IMR-90 (cell line): ENCODE results near the gene FAM229A. TPM values are rescaled to one million over a fixed set of nuclear protein-coding genes. Genes with fewer than 3 reads are reported as not detected.

ENCODE experiments used
- ATAC-seq: fragments of 200-7000 bp; cut with Tn5 transposase; 2 replicates; pipeline ENCODE4 v1.9.1; 2020; ENCODE audit warnings: low read depth, mild to moderate bottlenecking, moderate library complexity
- BruUV-seq: library from RNA; stranded (reverse); fragments of 400-500 nt; replicated peaks from 2 replicates; lab custom pipeline; 2021; lab: Mats Ljungman, UMichigan
- CTCF ChIA-PET: fragments of 300-600 bp; formaldehyde crosslinking; extraction: SDS; loops from one replicate; lab custom pipeline; 2021; ENCODE audit warnings: antibody characterized with exemption; lab: Yijun Ruan, JAX
- POLR2A ChIA-PET: fragments of 300-600 bp; sonication (Branson Sonifier 250); formaldehyde crosslinking; loops from one replicate; lab custom pipeline; 2022; ENCODE audit warnings: antibody characterized with exemption; ENCODE audit not compliant: unreplicated experiment; lab: Charles Lee
- DNase-seq: peaks from one replicate; pipeline ENCODE4 v3.0.0; 2013
- H2AFZ ChIP-seq: replicated peaks from 2 replicates; pipeline ENCODE3; 2013; ENCODE audit warnings: low read length, mild to moderate bottlenecking; ENCODE audit not compliant: poor library complexity
- H2AK5ac ChIP-seq: 2 replicates; pipeline ENCODE4 v1.6.1; 2013; ENCODE audit warnings: low read depth, low read length, inconsistent platforms
- H2AK9ac ChIP-seq: replicated peaks from 2 replicates; pipeline ENCODE3; 2013; ENCODE audit warnings: mild to moderate bottlenecking, low read depth, low read length, moderate library complexity; ENCODE audit not compliant: poor library complexity
- H2BK120ac ChIP-seq: 2 replicates; pipeline ENCODE4 v1.6.1; 2013; ENCODE audit warnings: low read depth, low read length, inconsistent platforms
- H2BK15ac ChIP-seq: 3 replicates; pipeline ENCODE4 v1.6.1; 2013; ENCODE audit warnings: low read depth, low read length, inconsistent platforms
- H2BK20ac ChIP-seq: 2 replicates; pipeline ENCODE4 v1.6.1; 2013; ENCODE audit warnings: low read depth, mild to moderate bottlenecking, inconsistent platforms, low read length, moderate library complexity
- H2BK5ac ChIP-seq: 2 replicates; pipeline ENCODE4 v1.6.1; 2013; ENCODE audit warnings: mild to moderate bottlenecking, low read depth, low read length, inconsistent platforms; ENCODE audit not compliant: poor library complexity, severe bottlenecking
- H3K14ac ChIP-seq: replicated peaks from 2 replicates; pipeline ENCODE4 v1.6.1; 2013; ENCODE audit warnings: low read depth, low read length, inconsistent platforms
- H3K18ac ChIP-seq: 2 replicates; pipeline ENCODE4 v1.6.1; 2013; ENCODE audit warnings: low read depth, low read length, control low read depth
- H3K23ac ChIP-seq: 2 replicates; pipeline ENCODE4 v1.6.1; 2013; ENCODE audit warnings: low read depth, low read length, inconsistent platforms
- H3K27ac ChIP-seq: 2 replicates; pipeline ENCODE4 v1.5.1; 2013; ENCODE audit warnings: mild to moderate bottlenecking, control low read depth, low read length; ENCODE audit not compliant: insufficient read depth
- H3K27me3 ChIP-seq: 2 replicates; pipeline ENCODE4 v1.6.1; 2013; ENCODE audit warnings: low read length; ENCODE audit not compliant: control insufficient read depth, insufficient read depth
- H3K36me3 ChIP-seq: 2 replicates; pipeline ENCODE4 v1.6.1; 2013; ENCODE audit warnings: low read length, mixed read lengths; ENCODE audit not compliant: control insufficient read depth, insufficient read depth
- H3K4ac ChIP-seq: 2 replicates; pipeline ENCODE4 v1.6.1; 2013; ENCODE audit warnings: low read depth, low read length, inconsistent platforms
- H3K4me1 ChIP-seq: 2 replicates; pipeline ENCODE4 v1.6.1; 2013; ENCODE audit warnings: low read length, mixed read lengths; ENCODE audit not compliant: control insufficient read depth, insufficient read depth
- H3K4me2 ChIP-seq: 2 replicates; pipeline ENCODE4 v1.6.1; 2013; ENCODE audit warnings: low read depth, mild to moderate bottlenecking, control low read depth, low read length, moderate library complexity
- H3K4me3 ChIP-seq: 2 replicates; pipeline ENCODE4 v1.5.1; 2013; ENCODE audit warnings: low read depth, mild to moderate bottlenecking, control low read depth, low read length, moderate library complexity; ENCODE audit not compliant: insufficient read depth
- H3K56ac ChIP-seq: 2 replicates; pipeline ENCODE4 v1.6.1; 2013; ENCODE audit warnings: low read length, inconsistent platforms; ENCODE audit not compliant: insufficient read depth; ENCODE audit errors: extremely low read depth
- H3K79me1 ChIP-seq, 2 experiments: 2 replicates each; pipeline ENCODE4 v1.6.1; 2013; ENCODE audit warnings: low read length in 2 of 2, inconsistent platforms in 1 of 2, low read depth in 1 of 2
- H3K9ac ChIP-seq: 2 replicates; pipeline ENCODE4 v1.6.1; 2013; ENCODE audit warnings: low read depth, low read length, control low read depth
- H3K9me1 ChIP-seq: 2 replicates; pipeline ENCODE4 v1.6.1; 2013; ENCODE audit warnings: low read length, inconsistent platforms; ENCODE audit not compliant: insufficient read depth
- H3K9me3 ChIP-seq: 2 replicates; pipeline ENCODE4 v1.6.1; 2013; ENCODE audit warnings: low read length; ENCODE audit not compliant: control insufficient read depth, insufficient read depth
- H4K20me1 ChIP-seq: 2 replicates; pipeline ENCODE4 v1.6.1; 2013; ENCODE audit warnings: low read length, inconsistent platforms; ENCODE audit not compliant: insufficient read depth
- H4K5ac ChIP-seq: 2 replicates; pipeline ENCODE4 v1.6.1; 2013; ENCODE audit warnings: mild to moderate bottlenecking, low read depth, low read length, control low read depth
- H4K8ac ChIP-seq, 2 experiments: 2 replicates each; pipeline ENCODE4 v1.6.1; 2013; ENCODE audit warnings: low read depth in 2 of 2, low read length in 2 of 2, control low read depth in 1 of 2, inconsistent platforms in 1 of 2
- H4K91ac ChIP-seq: 2 replicates; pipeline ENCODE4 v1.6.1; 2013; ENCODE audit warnings: low read depth, low read length, inconsistent platforms; ENCODE audit not compliant: insufficient read depth
- BHLHE40 ChIP-seq: fragments of 150-350 bp; IDR thresholded peaks from 2 replicates; pipeline ENCODE4 v1.6.1; 2016; ENCODE audit warnings: mild to moderate bottlenecking, low read depth, low read length
- CHD1 ChIP-seq: IDR thresholded peaks from 2 replicates; pipeline ENCODE4 v1.6.1; 2012; ENCODE audit warnings: low read depth, low read length, improper control_type of control experiment
- CTCF ChIP-seq: conservative IDR thresholded peaks from 2 replicates; pipeline ENCODE4 v1.5.1; 2012; ENCODE audit warnings: mild to moderate bottlenecking, low read depth, low read length, improper control_type of control experiment
- ELK1 ChIP-seq: fragments of 150-350 bp; IDR thresholded peaks from 2 replicates; pipeline ENCODE4 v1.6.1; 2016; ENCODE audit warnings: low read depth, mild to moderate bottlenecking, low read length, moderate library complexity, borderline replicate concordance
- FOS ChIP-seq: fragments of 150-350 bp; IDR thresholded peaks from 2 replicates; pipeline ENCODE4 v1.6.1; 2016; ENCODE audit warnings: low read depth, low read length
- MAFK ChIP-seq: IDR thresholded peaks from 2 replicates; pipeline ENCODE4 v1.6.1; 2012; ENCODE audit warnings: low read depth, low read length, improper control_type of control experiment
- MAZ ChIP-seq: IDR thresholded peaks from 2 replicates; pipeline ENCODE4 v1.6.1; 2012; ENCODE audit warnings: low read depth, mild to moderate bottlenecking, low read length, improper control_type of control experiment, moderate library complexity, borderline replicate concordance
- MXI1 ChIP-seq: IDR thresholded peaks from 2 replicates; pipeline ENCODE4 v1.6.1; 2012; ENCODE audit warnings: low read depth, mild to moderate bottlenecking, low read length, moderate library complexity, borderline replicate concordance
- NFE2L2 ChIP-seq: fragments of 150-350 bp; IDR thresholded peaks from 2 replicates; pipeline ENCODE4 v1.6.1; 2016; ENCODE audit warnings: low read depth, mild to moderate bottlenecking, low read length
- POLR2A ChIP-seq: IDR thresholded peaks from 2 replicates; pipeline ENCODE4 v1.6.1; 2012; ENCODE audit warnings: mild to moderate bottlenecking, low read depth, low read length
- RAD21 ChIP-seq: IDR thresholded peaks from 2 replicates; pipeline ENCODE4 v1.6.1; 2012; ENCODE audit warnings: low read length, improper control_type of control experiment
- RCOR1 ChIP-seq: IDR thresholded peaks from 2 replicates; pipeline ENCODE4 v1.6.1; 2012; ENCODE audit warnings: mild to moderate bottlenecking, low read length, improper control_type of control experiment; ENCODE audit not compliant: insufficient replicate concordance
- RFX5 ChIP-seq: IDR thresholded peaks from 2 replicates; pipeline ENCODE4 v1.8.0; 2012; ENCODE audit warnings: low read depth, mild to moderate bottlenecking, low read length, moderate library complexity
- SMC3 ChIP-seq: fragments of 150-350 bp; IDR thresholded peaks from 2 replicates; pipeline ENCODE4 v1.6.1; 2016; ENCODE audit warnings: low read depth, mild to moderate bottlenecking, antibody characterized with exemption, low read length, moderate library complexity
- USF2 ChIP-seq: fragments of 150-350 bp; IDR thresholded peaks from 2 replicates; pipeline ENCODE4 v1.6.1; 2017; ENCODE audit warnings: mild to moderate bottlenecking, antibody characterized with exemption, low read length, low read depth
- WGBS, 2 experiments: methylation state at CpG; one replicate each; pipeline versions ENCODE4 v1.1.5 to v1.1.7; 2013; ENCODE audit warnings: missing lambda C conversion rate in 2 of 2; ENCODE audit not compliant: insufficient read length in 1 of 2; ENCODE audit errors: extremely low coverage in 2 of 2; 5-methylcytosine and 5-hydroxymethylcytosine counted together
- dilution Hi-C: fragments of 300-500 bp; cut with HindIII; formaldehyde crosslinking; loops from one replicate; pipeline ENCODE4 v1.14.3; 2018; ENCODE audit warnings: low sequenced_read_pairs; ENCODE audit not compliant: unreplicated experiment
- in situ Hi-C: fragments of 300-500 bp; cut with MboI; formaldehyde crosslinking; loops from 3 replicates; pipeline ENCODE4 v1.14.3; 2019; ENCODE audit warnings: low sequenced_read_pairs, inconsistent platforms, mixed read lengths
- intact Hi-C: fragments of 100-400 bp; cut with micrococcal nuclease; formaldehyde crosslinking; loops from 2 replicates; pipeline ENCODE4 v1.10.0; 2022
- polyA plus RNA-seq, 3 experiments: library from polyadenylated mRNA; depleted of rRNA; stranded (reverse); fragments of >200 nt; gene quantifications; 2 replicates each; pipeline ENCODE4 v1.2.3, GENCODE V29; 2012; ENCODE audit warnings: low replicate concordance in 1 of 3
- total RNA-seq: library from RNA; depleted of rRNA; stranded (reverse); fragments of >200 nt; gene quantifications from 2 replicates; pipeline ENCODE4 v1.2.3, GENCODE V29; 2012

The FAM229A gene
- total and polyA plus RNA-seq, 2 of the 4 experiments (the other 2 are of a cell fraction), result 0.36 to 4.3 TPM

GRCh38 chr1:32337855-32338636 lies 24.2 kb downstream of the FAM229A start:
- no peak for ATAC-seq

More at GRCh38 chr1:32337855-32338636, 24.2 kb downstream of the FAM229A start:
- H3K4me1 ChIP-seq, result peaks cover 5% of the 10 kb centered on the region
- H2BK120ac ChIP-seq, result no peak overlapping the region
- H3K14ac ChIP-seq, result peak overlapping the region; percentile 58
- H4K91ac ChIP-seq, result no peak overlapping the region
- no peak overlapping the region for H2BK5ac ChIP-seq
- no peaks in the 10 kb centered on the region for H3K27me3 ChIP-seq
- dilution Hi-C loops (no loop called here), in situ Hi-C loops (no loop called here), intact Hi-C loops (loop anchor here (5.0 kb wide), 1 partner anchor 54 kb away; the partner anchor contains the start of gene BSDC1)
- no peaks in the 10 kb centered on the region for H3K9me3 ChIP-seq
- no peak overlapping the region for H3K27ac ChIP-seq
- peak; percentile 31 for DNase-seq
- CTCF ChIA-PET, result no interaction called here
- peaks cover 12 to 25% of the 10 kb centered on the region in 2 experiments; a peak in 3 of 4 replicates for H3K79me1 ChIP-seq
- no peak overlapping the region for H3K4me3 ChIP-seq
- no peak overlapping the region for H2BK20ac ChIP-seq
- no peak overlapping the region for H4K8ac ChIP-seq
- TF ChIP-seq SMC3, result no peak
- no peak for TF ChIP-seq ELK1
- TF ChIP-seq USF2, result no peak
- no peak for TF ChIP-seq MAZ
- TF ChIP-seq MXI1, result no peak
- TF ChIP-seq POLR2A, result no peak
- TF ChIP-seq CHD1, result no peak
- TF ChIP-seq RAD21, result no peak
- TF ChIP-seq MAFK, result no peak
- no peak for TF ChIP-seq BHLHE40
- no peak for TF ChIP-seq RCOR1
- TF ChIP-seq FOS, result no peak
- no peak for TF ChIP-seq CTCF
- no peak for TF ChIP-seq RFX5
- no peak for TF ChIP-seq NFE2L2
- no peak overlapping the region for H2BK15ac ChIP-seq
- no peak overlapping the region for H2AFZ ChIP-seq
- WGBS, 2 experiments, result 67% methylated on average over 3 of the region's 16 CpGs; no CpG with 5 or more reads in 1 of the 2 experiments
- H3K36me3 ChIP-seq, result peaks cover 14% of the 10 kb centered on the region
- POLR2A ChIA-PET, result no interaction called here
- no TSS peak for BruUV-seq
- H3K9ac ChIP-seq, result no peak overlapping the region
- H3K23ac ChIP-seq, result no peak overlapping the region; the same call in 1 of the 2 replicates
- H2AK5ac ChIP-seq, result peak overlapping the region; percentile 44; the same call in 1 of the 2 replicates
- no peak overlapping the region for H3K56ac ChIP-seq
- H3K18ac ChIP-seq, result no peak overlapping the region
- peaks cover 3% of the 10 kb centered on the region; the same call in 1 of the 2 replicates for H3K9me1 ChIP-seq
- H3K4ac ChIP-seq, result no peak overlapping the region
- H3K4me2 ChIP-seq, result no peak overlapping the region
- H4K5ac ChIP-seq, result no peak overlapping the region
- peaks cover 23% of the 10 kb centered on the region for H4K20me1 ChIP-seq
- H2AK9ac ChIP-seq, result no peak overlapping the region
